HCT116 (cell line): ENCODE measurements around the gene SYNPO2L.
"Not testable (repeated sequence)": the region's sequence is repeated elsewhere in the genome, so short reads cannot be mapped to it uniquely, and the experiment has no call there.

ENCODE experiments used
- ATF3 ChIP-seq: IDR thresholded peaks from 2 replicates; pipeline ENCODE4 v1.6.1; 2012
- CEBPB ChIP-seq: IDR thresholded peaks from 2 replicates; pipeline ENCODE4 v1.6.1; 2012; ENCODE audit warnings: low read depth
- CTCF ChIP-seq, 3 experiments: fragments of 200-600 bp in 1 of 3; sonication (generic) in 1 of 3; IDR thresholded peaks in 2 of 3; conservative IDR thresholded peaks in 1 of 3; 2 replicates each; pipeline ENCODE4 v1.5.1; 2012 to 2017; ENCODE audit warnings: low read depth in 2 of 3, low read length in 2 of 3, antibody characterized with exemption in 1 of 3, borderline replicate concordance in 1 of 3, control low read depth in 1 of 3, mild to moderate bottlenecking in 1 of 3, mixed read lengths in 1 of 3, mixed run types in 1 of 3, moderate library complexity in 1 of 3; ENCODE audit not compliant: insufficient read depth in 1 of 3
- EZH2 ChIP-seq: fragments of 200-600 bp; sonication (generic); IDR thresholded peaks from 2 replicates; pipeline ENCODE4 v1.6.1; 2017; ENCODE audit warnings: antibody characterized with exemption, mixed run types
- EZH2phosphoT487 ChIP-seq: fragments of 200-600 bp; IDR thresholded peaks from 2 replicates; pipeline ENCODE4 v1.6.1; 2018; ENCODE audit warnings: antibody characterized with exemption, borderline replicate concordance
- FOSL1 ChIP-seq: IDR thresholded peaks from 2 replicates; pipeline ENCODE4 v1.6.1; 2012; ENCODE audit warnings: low read depth
- POLR2A ChIP-seq: IDR thresholded peaks from 2 replicates; pipeline ENCODE4 v1.7.0; 2011; ENCODE audit warnings: borderline replicate concordance; ENCODE audit not compliant: insufficient read depth, insufficient read length; ENCODE audit errors: extremely low read depth
- POLR2AphosphoS5 ChIP-seq: IDR thresholded peaks from 2 replicates; pipeline ENCODE4 v1.6.1; 2011; ENCODE audit warnings: mild to moderate bottlenecking, low read depth, low read length, moderate library complexity
- REST ChIP-seq: IDR thresholded peaks from 2 replicates; pipeline ENCODE4 v1.6.1; 2012; ENCODE audit warnings: low read depth
- SIN3A ChIP-seq: IDR thresholded peaks from 2 replicates; pipeline ENCODE4 v1.6.1; 2012; ENCODE audit warnings: low read depth
- SP1 ChIP-seq: IDR thresholded peaks from 2 replicates; pipeline ENCODE4 v1.6.1; 2012; ENCODE audit warnings: low read depth
- SRF ChIP-seq: IDR thresholded peaks from 2 replicates; pipeline ENCODE4 v1.6.1; 2012; ENCODE audit warnings: low read depth
- YY1 ChIP-seq: IDR thresholded peaks from 2 replicates; pipeline ENCODE4 v1.6.1; 2011; ENCODE audit warnings: low read length, low read depth, moderate library complexity, mild to moderate bottlenecking; ENCODE audit not compliant: insufficient replicate concordance; ENCODE audit errors: extremely low read depth

GRCh38 chr10:73695302-73695701, 39.5 kb upstream of the SYNPO2L start:
- TF ChIP-seq CTCF (IDR thresholded peaks at IDR 0.05 in 2 of 3, conservative IDR thresholded peaks at IDR 0.05 in 1 of 3; ENCODE audit: borderline replicate concordance in 1 of 3, insufficient read depth in 1 of 3, low read depth in 2 of 3, low read length in 2 of 3); CEBPB; FOSL1; EZH2; POLR2A; POLR2AphosphoS5; SP1; ATF3; REST; EZH2phosphoT487; SRF; SIN3A; YY1: not testable (repeated sequence)
